SK-N-SH (cell line): ENCODE results near the gene LCP2.

Experiments
- FOXJ3 ChIP-seq: sonication (generic); formaldehyde crosslinking; IDR thresholded peaks from 2 replicates; pipeline ENCODE4 v1.5.1; 2020; ENCODE audit warnings: mild to moderate bottlenecking, missing genetic modification reagents
- JUND ChIP-seq: IDR thresholded peaks from 2 replicates; pipeline ENCODE4 v1.4.0; 2012
- SIN3A ChIP-seq: IDR thresholded peaks from 2 replicates; pipeline ENCODE4 v1.6.1; 2012; ENCODE audit warnings: low read depth, mild to moderate bottlenecking, low read length, moderate library complexity, borderline replicate concordance
- TF ChIP-seq, protein P1 (sequence below): fragments of 200-600 bp; sonication (generic); IDR thresholded peaks from 2 replicates; pipeline ENCODE4 v1.6.1; 2017; ENCODE audit warnings: antibody characterized with exemption, mild to moderate bottlenecking, moderate library complexity

DNA sequence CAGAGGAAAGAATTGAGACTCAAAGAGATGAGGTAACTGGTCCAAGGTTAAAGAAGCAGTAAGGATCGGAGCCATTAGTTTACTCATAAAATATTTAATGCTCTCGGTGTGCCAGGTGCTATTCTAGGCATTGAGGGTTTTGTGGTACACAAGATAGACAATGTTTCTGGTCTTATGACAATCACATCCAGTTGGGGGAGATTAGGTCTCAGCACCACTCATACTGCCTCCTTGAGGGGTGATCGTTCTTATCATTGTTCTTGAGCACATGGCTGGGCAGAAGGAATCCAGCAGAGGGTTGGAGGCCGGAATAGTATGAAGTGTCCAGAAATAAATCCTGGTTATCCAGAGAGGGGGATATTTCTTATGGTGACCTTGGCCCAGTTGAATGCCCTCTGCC, 40.7 kb upstream of the LCP2 start:
- TF ChIP-seq, protein P1, sequence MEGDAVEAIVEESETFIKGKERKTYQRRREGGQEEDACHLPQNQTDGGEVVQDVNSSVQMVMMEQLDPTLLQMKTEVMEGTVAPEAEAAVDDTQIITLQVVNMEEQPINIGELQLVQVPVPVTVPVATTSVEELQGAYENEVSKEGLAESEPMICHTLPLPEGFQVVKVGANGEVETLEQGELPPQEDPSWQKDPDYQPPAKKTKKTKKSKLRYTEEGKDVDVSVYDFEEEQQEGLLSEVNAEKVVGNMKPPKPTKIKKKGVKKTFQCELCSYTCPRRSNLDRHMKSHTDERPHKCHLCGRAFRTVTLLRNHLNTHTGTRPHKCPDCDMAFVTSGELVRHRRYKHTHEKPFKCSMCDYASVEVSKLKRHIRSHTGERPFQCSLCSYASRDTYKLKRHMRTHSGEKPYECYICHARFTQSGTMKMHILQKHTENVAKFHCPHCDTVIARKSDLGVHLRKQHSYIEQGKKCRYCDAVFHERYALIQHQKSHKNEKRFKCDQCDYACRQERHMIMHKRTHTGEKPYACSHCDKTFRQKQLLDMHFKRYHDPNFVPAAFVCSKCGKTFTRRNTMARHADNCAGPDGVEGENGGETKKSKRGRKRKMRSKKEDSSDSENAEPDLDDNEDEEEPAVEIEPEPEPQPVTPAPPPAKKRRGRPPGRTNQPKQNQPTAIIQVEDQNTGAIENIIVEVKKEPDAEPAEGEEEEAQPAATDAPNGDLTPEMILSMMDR: no peak
- TF ChIP-seq SIN3A: no peak
- TF ChIP-seq FOXJ3 (CRISPR knock-in tag): no peak
- TF ChIP-seq JUND: no peak
